ENCODE results near the gene UBAC2. TPM values are rescaled to one million over a fixed set of nuclear protein-coding genes. Genes with fewer than 3 reads are reported as not detected.

Gene UBAC2
- total and polyA plus RNA-seq, 2 donors (not counting 3 experiments of a cell fraction or from before 2014, with no cell fraction given), result 45.7 to 54.4 TPM

DNA sequence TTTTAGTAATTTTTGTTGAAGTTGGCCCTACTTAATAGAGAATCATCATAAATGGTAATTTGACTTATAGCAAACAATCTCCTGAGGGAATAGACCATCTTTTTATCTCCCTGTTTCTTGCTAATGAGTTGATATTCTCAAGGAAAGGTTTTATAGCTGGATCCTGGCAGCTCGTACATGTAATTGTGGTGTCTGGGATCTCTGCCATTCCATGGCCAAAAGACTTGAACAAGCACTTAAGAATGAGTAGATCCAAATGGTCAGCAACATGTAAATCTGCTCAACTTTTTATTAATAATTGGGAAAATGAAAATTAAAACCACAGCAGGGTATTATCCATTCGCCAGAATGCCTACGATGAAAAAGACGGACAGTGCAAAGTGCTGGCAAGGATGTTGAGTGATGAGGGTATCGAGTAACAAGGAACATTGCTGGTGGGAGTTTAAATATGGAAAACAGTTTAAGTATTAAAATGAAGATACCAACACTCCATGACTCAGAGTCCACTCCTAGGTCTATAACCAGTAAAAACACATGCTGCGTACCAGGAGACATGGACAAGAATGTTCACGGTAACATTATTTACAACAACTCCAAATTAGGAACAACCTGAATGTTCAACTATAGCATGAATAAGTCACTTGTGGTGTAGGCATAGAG, 62.6 kb downstream of the UBAC2 start:
- no peak overlapping the region for H3K27ac ChIP-seq (ENCODE audit: insufficient read depth, low read depth, low read length)
- no peaks in the 10 kb centered on the region for H3K27me3 ChIP-seq (ENCODE audit: control insufficient read depth in 2 of 2, insufficient read depth in 2 of 2, low read length in 2 of 2)
- no peaks in the 10 kb centered on the region for H4K20me1 ChIP-seq (replicated peaks; ENCODE audit: control insufficient read depth, extremely low read depth, insufficient read depth, low read length)
- TF ChIP-seq, protein P1, sequence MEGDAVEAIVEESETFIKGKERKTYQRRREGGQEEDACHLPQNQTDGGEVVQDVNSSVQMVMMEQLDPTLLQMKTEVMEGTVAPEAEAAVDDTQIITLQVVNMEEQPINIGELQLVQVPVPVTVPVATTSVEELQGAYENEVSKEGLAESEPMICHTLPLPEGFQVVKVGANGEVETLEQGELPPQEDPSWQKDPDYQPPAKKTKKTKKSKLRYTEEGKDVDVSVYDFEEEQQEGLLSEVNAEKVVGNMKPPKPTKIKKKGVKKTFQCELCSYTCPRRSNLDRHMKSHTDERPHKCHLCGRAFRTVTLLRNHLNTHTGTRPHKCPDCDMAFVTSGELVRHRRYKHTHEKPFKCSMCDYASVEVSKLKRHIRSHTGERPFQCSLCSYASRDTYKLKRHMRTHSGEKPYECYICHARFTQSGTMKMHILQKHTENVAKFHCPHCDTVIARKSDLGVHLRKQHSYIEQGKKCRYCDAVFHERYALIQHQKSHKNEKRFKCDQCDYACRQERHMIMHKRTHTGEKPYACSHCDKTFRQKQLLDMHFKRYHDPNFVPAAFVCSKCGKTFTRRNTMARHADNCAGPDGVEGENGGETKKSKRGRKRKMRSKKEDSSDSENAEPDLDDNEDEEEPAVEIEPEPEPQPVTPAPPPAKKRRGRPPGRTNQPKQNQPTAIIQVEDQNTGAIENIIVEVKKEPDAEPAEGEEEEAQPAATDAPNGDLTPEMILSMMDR (IDR thresholded peaks at IDR 0.05; ENCODE audit: extremely low read depth in 1 of 2, insufficient read depth in 1 of 2, low read depth in 1 of 2, low read length in 2 of 2), result no peak
- TF ChIP-seq FOS (IDR thresholded peaks at IDR 0.05; ENCODE audit: borderline replicate concordance, insufficient read depth, low read length), result no peak
- TF ChIP-seq, protein P2, sequence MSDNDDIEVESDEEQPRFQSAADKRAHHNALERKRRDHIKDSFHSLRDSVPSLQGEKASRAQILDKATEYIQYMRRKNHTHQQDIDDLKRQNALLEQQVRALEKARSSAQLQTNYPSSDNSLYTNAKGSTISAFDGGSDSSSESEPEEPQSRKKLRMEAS (IDR thresholded peaks at IDR 0.05; ENCODE audit: insufficient read depth, insufficient read length), result no peak
- TF ChIP-seq POLR2AphosphoS5 (IDR thresholded peaks at IDR 0.05; ENCODE audit: insufficient read depth, low read depth, low read length), result no peak
- no peak for TF ChIP-seq EZH2 (IDR thresholded peaks at IDR 0.05; ENCODE audit: borderline replicate concordance, low read depth, low read length, severe bottlenecking)
- TF ChIP-seq JUN (IDR thresholded peaks at IDR 0.05; ENCODE audit: borderline replicate concordance, insufficient read depth, insufficient read length, low read depth), result no peak
- no peak for DNase-seq (ENCODE audit: low read depth, low spot score)
- no peaks in the 10 kb centered on the region for H3K79me2 ChIP-seq (ENCODE audit: control insufficient read depth, insufficient read depth, low read length)
- H3K4me2 ChIP-seq (ENCODE audit: insufficient read depth, low read length), result no peak overlapping the region
- H2AFZ ChIP-seq (ENCODE audit: low read depth, low read length), result no peak overlapping the region
- H3K4me1 ChIP-seq (ENCODE audit: control insufficient read depth, extremely low read depth, insufficient read depth, low read length), result peaks cover 13% of the 10 kb centered on the region
- no peaks in the 10 kb centered on the region for H3K9me1 ChIP-seq (replicated peaks; ENCODE audit: control insufficient read depth, extremely low read depth, insufficient read depth, low read length)
- FAIRE-seq, result no peak
- intact Hi-C loops (cut with micrococcal nuclease) (loop anchor here (10.0 kb wide), 2 partner anchors 178 to 228 kb away; no protein-coding TSS in a partner anchor), dilution Hi-C loops (cut with MboI; ENCODE audit: extremely low pct_ligation_motif_present, low sequenced_read_pairs) (loop anchor here (25.0 kb wide), 1 partner anchor 101 kb away; no protein-coding TSS in a partner anchor)
- POLR2A ChIA-PET, result no interaction called here
- no peaks in the 10 kb centered on the region for H3K9me3 ChIP-seq (replicated peaks; ENCODE audit: control insufficient read depth, insufficient read depth, low read length)
- no peak overlapping the region for H3K4me3 ChIP-seq (replicated peaks in 1 of 3; ENCODE audit: insufficient read depth in 1 of 3, low read depth in 1 of 3, low read length in 3 of 3)
- BruUV-seq (replicated peaks), result no TSS peak
- no peak overlapping the region for H3K9ac ChIP-seq (replicated peaks; ENCODE audit: extremely low read depth, insufficient read depth, low read length)
- peaks cover 0 to 2% of the 10 kb centered on the region in 2 experiments for H3K36me3 ChIP-seq (ENCODE audit: control insufficient read depth in 2 of 2, extremely low read depth in 1 of 2, insufficient read depth in 2 of 2, low read length in 2 of 2)
- CTCF ChIA-PET, result interaction anchor here (0.7 to 9.8 kb wide), 5 partner anchors 63 to 179 kb away, joined by 3 to 213 read pairs (median 4); partner anchors contain the start of gene UBAC2
